Right kidney (tissue), 1 donor: Measurements from ENCODE around the gene SLC9A9.

Experiments
- DNase-seq: peaks from one replicate; pipeline ENCODE4 v3.0.0-alpha.2; 2016

SLC9A9 gene

GRCh38 chr3:143843587-143843986 lies 4.7 kb downstream of the SLC9A9 start:
- DNase-seq, result no peak

GRCh38 chr3:143840636-143841035 lies 7.6 kb downstream of the SLC9A9 start:
- no peak for DNase-seq

- no peak for DNase-seq
Observed at GRCh38 chr3:143839980-143840379, 8.3 kb downstream of the SLC9A9 start.

GRCh38 chr3:143837076-143837475 lies 11.2 kb downstream of the SLC9A9 start:
- DNase-seq, result no peak

GRCh38 chr3:143835312-143835711 lies 13.0 kb downstream of the SLC9A9 start:
- DNase-seq, result no peak

GRCh38 chr3:143832433-143832832 lies 15.8 kb downstream of the SLC9A9 start:
- no peak for DNase-seq

- DNase-seq, result no peak
Observed at GRCh38 chr3:143831994-143832393, 16.3 kb downstream of the SLC9A9 start.

GRCh38 chr3:143831208-143831607 lies 17.1 kb downstream of the SLC9A9 start:
- no peak for DNase-seq

- DNase-seq, result no peak
Observed at GRCh38 chr3:143830786-143831185, 17.5 kb downstream of the SLC9A9 start.

- DNase-seq, result no peak
Observed at GRCh38 chr3:143830063-143830462, 18.2 kb downstream of the SLC9A9 start.

GRCh38 chr3:143827425-143827824 lies 20.8 kb downstream of the SLC9A9 start:
- no peak for DNase-seq

- DNase-seq, result no peak
Observed at GRCh38 chr3:143826296-143826695, 22.0 kb downstream of the SLC9A9 start.

- no peak for DNase-seq
Observed at GRCh38 chr3:143825513-143825912, 22.8 kb downstream of the SLC9A9 start.

- no peak for DNase-seq
Observed at GRCh38 chr3:143824735-143825385, 23.4 kb downstream of the SLC9A9 start.

- DNase-seq, result no peak
Observed at GRCh38 chr3:143822798-143823197, 25.5 kb downstream of the SLC9A9 start.

- DNase-seq, result no peak
Observed at GRCh38 chr3:143822374-143822773, 25.9 kb downstream of the SLC9A9 start.

GRCh38 chr3:143821862-143822261 lies 26.4 kb downstream of the SLC9A9 start:
- no peak for DNase-seq

- no peak for DNase-seq
Observed at GRCh38 chr3:143820466-143821221, 27.6 kb downstream of the SLC9A9 start.

- DNase-seq, result no peak
Observed at GRCh38 chr3:143819890-143820289, 28.4 kb downstream of the SLC9A9 start.

- no peak for DNase-seq
Observed at GRCh38 chr3:143814443-143814889, 33.8 kb downstream of the SLC9A9 start.

- DNase-seq, result no peak
Observed at GRCh38 chr3:143812481-143812880, 35.8 kb downstream of the SLC9A9 start.

GRCh38 chr3:143811602-143812001 lies 36.7 kb downstream of the SLC9A9 start:
- DNase-seq, result no peak

- no peak for DNase-seq
Observed at GRCh38 chr3:143810953-143811265, 37.4 kb downstream of the SLC9A9 start.
